Neural progenitor cell (in vitro differentiated cells): ENCODE measurements around the gene ARFRP1.

Experiments
- CTCF ChIP-seq: fragments of 200-600 bp; sonication (generic); IDR thresholded peaks from 2 replicates; pipeline ENCODE4 v1.5.1; 2017; ENCODE audit warnings: antibody characterized with exemption, mild to moderate bottlenecking
- EZH2 ChIP-seq: fragments of 200-600 bp; sonication (generic); IDR thresholded peaks from 2 replicates; pipeline ENCODE4 v1.6.1; 2017; ENCODE audit warnings: antibody characterized with exemption, mild to moderate bottlenecking, moderate library complexity
- EZH2phosphoT487 ChIP-seq: fragments of 200-600 bp; sonication (generic); IDR thresholded peaks from 2 replicates; pipeline ENCODE4 v1.6.1; 2017; ENCODE audit warnings: antibody characterized with exemption

DNA sequence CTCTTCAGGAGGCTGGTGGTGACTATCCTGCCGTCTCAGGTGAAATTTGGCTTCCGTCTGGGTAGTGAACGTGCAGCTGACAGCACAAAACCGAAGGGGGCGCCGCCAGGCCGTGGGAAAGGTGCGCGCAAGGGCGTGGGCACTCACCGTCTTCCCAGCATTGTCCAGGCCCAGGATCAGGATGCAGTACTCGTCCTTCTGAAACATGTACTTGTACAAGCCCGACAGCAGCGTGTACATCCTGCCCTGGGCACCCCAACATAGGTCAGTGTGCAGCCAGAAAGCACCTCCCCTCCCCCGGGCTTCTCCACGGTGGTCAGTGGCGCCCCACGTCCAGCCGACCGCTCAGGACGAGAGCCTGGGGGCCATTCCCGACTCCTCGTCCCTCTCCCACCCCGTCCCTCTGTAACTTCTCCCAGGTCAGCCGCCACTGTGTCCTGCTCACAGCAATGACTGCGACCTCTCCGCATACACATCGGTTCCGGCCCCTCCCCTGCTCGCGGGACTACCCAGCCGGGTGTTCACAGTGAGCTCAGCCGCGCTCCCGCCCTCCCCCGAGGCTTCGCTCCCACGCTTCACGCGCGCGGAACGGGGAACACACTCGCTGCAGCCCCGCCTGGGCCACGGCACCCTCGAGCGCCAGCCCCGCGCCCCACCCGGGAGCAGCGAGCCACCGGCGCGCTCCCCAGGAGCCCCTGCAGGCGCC is 771 bp downstream of the ARFRP1 start:
- TF ChIP-seq CTCF (peak; percentile 46), EZH2phosphoT487 (no peak), EZH2 (no peak)
